KOPT-K1 (cell line): ENCODE results near the gene ELP6.
A peak's percentile ranks its signal among the peaks of the same experiment; 100 is the strongest.

Experiments used
- H3K27ac ChIP-seq: fragments of 200-600 bp; sonication (generic); 2 replicates; pipeline ENCODE4 v1.5.1; 2016; ENCODE audit warnings: antibody characterized with exemption, mild to moderate bottlenecking, low read depth, low read length; ENCODE audit not compliant: poor library complexity, severe bottlenecking
- H3K36me3 ChIP-seq: fragments of 200-600 bp; sonication (generic); 2 replicates; pipeline ENCODE4 v1.5.1; 2017; ENCODE audit warnings: antibody characterized with exemption, mild to moderate bottlenecking, low read length, moderate library complexity; ENCODE audit not compliant: insufficient read depth
- H3K9me3 ChIP-seq: fragments of 200-600 bp; sonication (generic); 2 replicates; pipeline ENCODE4 v1.5.1; 2017; ENCODE audit warnings: antibody characterized with exemption, low read length, mild to moderate bottlenecking; ENCODE audit not compliant: insufficient read depth, poor library complexity, severe bottlenecking

ELP6 gene

GRCh38 chr3:47513125-47513929, at the start of gene ELP6:
ELP6 (minus strand) TSS chr3:47513712; CDS start chr3:47513590, 122 bp downstream.
- no peaks in the 10 kb centered on the region for H3K9me3 ChIP-seq
- peaks cover 29% of the 10 kb centered on the region for H3K36me3 ChIP-seq
- H3K27ac ChIP-seq, result peak within 1 kb of the TSS; percentile 95

- Histone ChIP-seq H3K27ac (no peak overlapping the region), H3K9me3 (peaks cover 7% of the 10 kb centered on the region), H3K36me3 (no peaks in the 10 kb centered on the region)
Observed at GRCh38 chr3:47556351-47556750, 42.8 kb upstream of the ELP6 start.

GRCh38 chr3:47554335-47554734, 40.8 kb upstream of the ELP6 start:
- Histone ChIP-seq H3K9me3 (peaks cover 7% of the 10 kb centered on the region), H3K36me3 (no peaks in the 10 kb centered on the region), H3K27ac (no peak overlapping the region)

GRCh38 chr3:47553407-47553806, 39.9 kb upstream of the ELP6 start:
- H3K9me3 ChIP-seq, result peaks cover 7% of the 10 kb centered on the region
- H3K36me3 ChIP-seq, result no peaks in the 10 kb centered on the region
- no peak overlapping the region for H3K27ac ChIP-seq

- no peaks in the 10 kb centered on the region for H3K36me3 ChIP-seq
Observed at GRCh38 chr3:47542471-47543173, 29.1 kb upstream of the ELP6 start.

GRCh38 chr3:47541583-47542108, 28.1 kb upstream of the ELP6 start:
- Histone ChIP-seq H3K27ac (no peak overlapping the region), H3K9me3 (no peaks in the 10 kb centered on the region), H3K36me3 (no peaks in the 10 kb centered on the region)

More at GRCh38 chr3:47542471-47543173, 29.1 kb upstream of the ELP6 start:
- no peaks in the 10 kb centered on the region for H3K9me3 ChIP-seq
- no peak overlapping the region for H3K27ac ChIP-seq

GRCh38 chr3:47540281-47540680, 26.8 kb upstream of the ELP6 start:
- H3K36me3 ChIP-seq, result no peaks in the 10 kb centered on the region

GRCh38 chr3:47536967-47537366, 23.5 kb upstream of the ELP6 start:
- no peaks in the 10 kb centered on the region for H3K36me3 ChIP-seq
- H3K9me3 ChIP-seq, result no peaks in the 10 kb centered on the region
- no peak overlapping the region for H3K27ac ChIP-seq

More at GRCh38 chr3:47540281-47540680, 26.8 kb upstream of the ELP6 start:
- no peaks in the 10 kb centered on the region for H3K9me3 ChIP-seq
- no peak overlapping the region for H3K27ac ChIP-seq

- H3K27ac ChIP-seq, result no peak overlapping the region
- no peaks in the 10 kb centered on the region for H3K9me3 ChIP-seq
- H3K36me3 ChIP-seq, result no peaks in the 10 kb centered on the region
Observed at GRCh38 chr3:47536221-47536891, 22.8 kb upstream of the ELP6 start.

- H3K27ac ChIP-seq, result no peak overlapping the region
- H3K36me3 ChIP-seq, result no peaks in the 10 kb centered on the region
- no peaks in the 10 kb centered on the region for H3K9me3 ChIP-seq
Observed at GRCh38 chr3:47533996-47534454, 20.5 kb upstream of the ELP6 start.

- H3K27ac ChIP-seq, result no peak overlapping the region
- no peaks in the 10 kb centered on the region for H3K9me3 ChIP-seq
- no peaks in the 10 kb centered on the region for H3K36me3 ChIP-seq
Observed at GRCh38 chr3:47533481-47533880, 20.0 kb upstream of the ELP6 start.

- Histone ChIP-seq H3K36me3 (no peaks in the 10 kb centered on the region), H3K9me3 (no peaks in the 10 kb centered on the region), H3K27ac (no peak overlapping the region)
Observed at GRCh38 chr3:47527952-47528725, 14.6 kb upstream of the ELP6 start.

- H3K36me3 ChIP-seq, result no peaks in the 10 kb centered on the region
Observed at GRCh38 chr3:47525617-47526016, 12.1 kb upstream of the ELP6 start.

GRCh38 chr3:47523310-47524073, 10.0 kb upstream of the ELP6 start:
- Histone ChIP-seq H3K9me3 (no peaks in the 10 kb centered on the region), H3K27ac (no peak overlapping the region)

More at GRCh38 chr3:47525617-47526016, 12.1 kb upstream of the ELP6 start:
- H3K9me3 ChIP-seq, result no peaks in the 10 kb centered on the region
- H3K27ac ChIP-seq, result no peak overlapping the region

More at GRCh38 chr3:47523310-47524073, 10.0 kb upstream of the ELP6 start:
- no peaks in the 10 kb centered on the region for H3K36me3 ChIP-seq
